Transverse colon (tissue), 4 donors: Measurements from ENCODE around the gene AP1S3. TPM values are rescaled to one million over a fixed set of nuclear protein-coding genes. Genes with fewer than 3 reads are reported as not detected.

ENCODE experiments used
- DNase-seq: peaks from one replicate; pipeline ENCODE4 v3.0.0-alpha.2; 2019
- H3K27ac ChIP-seq, 4 donors: fragments of 200-600 bp; sonication (generic); 2 replicates each; pipeline ENCODE4 v1.5.1; 2016 to 2018; ENCODE audit warnings: inconsistent platforms in 4 of 4
- H3K27me3 ChIP-seq: fragments of 200-600 bp; sonication (generic); 2 replicates; pipeline ENCODE4 v1.5.1; 2017; ENCODE audit warnings: inconsistent platforms
- H3K36me3 ChIP-seq, 4 donors: fragments of 200-600 bp; sonication (generic); 2 replicates each; pipeline ENCODE4 v1.5.1; 2017 to 2019; ENCODE audit warnings: inconsistent platforms in 4 of 4
- H3K4me1 ChIP-seq, 4 donors: fragments of 200-600 bp; sonication (generic); 2 replicates each; pipeline ENCODE4 v1.5.1; 2017 to 2020; ENCODE audit warnings: inconsistent platforms in 4 of 4
- H3K4me3 ChIP-seq, 4 donors: fragments of 200-600 bp; sonication (generic); 1 replicate in 1 of 4; 2 replicates in 3 of 4; pipeline versions ENCODE4 v1.5.1 to v1.6.1; 2017 to 2019; ENCODE audit warnings: inconsistent platforms in 4 of 4
- H3K9me3 ChIP-seq, 2 donors: fragments of 200-600 bp; sonication (generic); 2 replicates each; pipeline ENCODE4 v1.5.1; 2017 to 2019; ENCODE audit warnings: inconsistent platforms in 2 of 2
- EP300 ChIP-seq: sonication (generic); formaldehyde crosslinking; IDR thresholded peaks from one replicate; pipeline ENCODE4 v1.6.1; 2017; ENCODE audit warnings: antibody characterized with exemption, low read depth
- POLR2A ChIP-seq: fragments of 450-650 bp; IDR thresholded peaks from one replicate; pipeline ENCODE4 v1.6.1; 2016; ENCODE audit warnings: antibody characterized with exemption, mild to moderate bottlenecking, moderate library complexity
- POLR2AphosphoS5 ChIP-seq, 3 donors: sonication (generic); formaldehyde crosslinking; IDR thresholded peaks; one replicate each; pipeline ENCODE4 v1.6.1; 2016; ENCODE audit warnings: antibody characterized with exemption in 3 of 3
- WGBS, 2 donors: methylation state at CpG; one replicate each; pipeline ENCODE4 v1.1.5; 2018; ENCODE audit warnings: low coverage in 1 of 2; 5-methylcytosine and 5-hydroxymethylcytosine counted together
- in situ Hi-C, 4 donors: fragments of 200-750 bp; cut with MboI; loops; one replicate each; pipeline versions ENCODE4 v1.15.0 to v1.15.1; 2017; ENCODE audit warnings: low sequenced_read_pairs in 3 of 4, low pct_ligation_motif_present in 1 of 4, low pct_unique_long_range_greater_than_20kb in 1 of 4
- intact Hi-C: fragments of 100-400 bp; cut with DNase I; formaldehyde crosslinking; loops from one replicate; pipeline ENCODE4 v1.15.1; 2023; ENCODE audit warnings: low total_unique reads
- total RNA-seq, 4 donors: library from RNA; depleted of rRNA; stranded (reverse); fragments of >200 nt; gene quantifications; one replicate each; pipeline ENCODE4 v1.1.0, GENCODE V29; 2016
- TF ChIP-seq, protein P1 (sequence below), 5 experiments: fragments of 200-600 bp in 3 of 5; fragments of 450-650 bp in 2 of 5; sonication (generic) in 3 of 5; IDR thresholded peaks; 1 replicate in 2 of 5; 2 replicates in 3 of 5; pipeline ENCODE4 v1.5.1; 2016 to 2017; ENCODE audit warnings: antibody characterized with exemption in 5 of 5, inconsistent platforms in 3 of 5, mild to moderate bottlenecking in 2 of 5, moderate library complexity in 1 of 5

The AP1S3 gene
- total RNA-seq, 4 donors from 2014 or later, result 2.3 to 6.7 (median 3.0) TPM; not detected in 1

DNA sequence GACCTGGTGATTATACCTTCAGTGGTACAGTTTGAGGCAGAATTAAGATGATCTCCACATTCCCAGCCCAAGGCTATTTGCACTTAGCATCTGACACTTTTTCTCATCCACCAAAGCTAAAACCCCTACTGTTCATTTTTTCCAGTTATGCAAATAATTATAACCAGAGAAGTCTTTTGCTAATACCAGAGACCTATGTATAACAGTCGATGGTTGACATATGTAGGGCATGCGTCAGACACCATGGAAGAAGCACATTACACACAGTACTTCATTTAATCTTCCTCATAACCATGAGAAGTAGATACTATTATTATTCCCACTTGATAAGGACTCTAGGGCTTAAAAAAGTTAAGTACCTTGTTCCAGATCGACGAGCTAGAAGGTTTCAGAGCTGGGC, 36.5 kb downstream of the AP1S3 start:
- Histone ChIP-seq H3K27me3 (no peaks in the 10 kb centered on the region), H3K4me1 (peaks cover 0 to 3% (median 0%) of the 10 kb centered on the region in 4 donors), H3K27ac (no peak overlapping the region), H3K36me3 (no peaks in the 10 kb centered on the region), H3K9me3 (no peaks in the 10 kb centered on the region), H3K4me3 (no peak overlapping the region)
- TF ChIP-seq POLR2A, result no peak
- TF ChIP-seq, protein P1, sequence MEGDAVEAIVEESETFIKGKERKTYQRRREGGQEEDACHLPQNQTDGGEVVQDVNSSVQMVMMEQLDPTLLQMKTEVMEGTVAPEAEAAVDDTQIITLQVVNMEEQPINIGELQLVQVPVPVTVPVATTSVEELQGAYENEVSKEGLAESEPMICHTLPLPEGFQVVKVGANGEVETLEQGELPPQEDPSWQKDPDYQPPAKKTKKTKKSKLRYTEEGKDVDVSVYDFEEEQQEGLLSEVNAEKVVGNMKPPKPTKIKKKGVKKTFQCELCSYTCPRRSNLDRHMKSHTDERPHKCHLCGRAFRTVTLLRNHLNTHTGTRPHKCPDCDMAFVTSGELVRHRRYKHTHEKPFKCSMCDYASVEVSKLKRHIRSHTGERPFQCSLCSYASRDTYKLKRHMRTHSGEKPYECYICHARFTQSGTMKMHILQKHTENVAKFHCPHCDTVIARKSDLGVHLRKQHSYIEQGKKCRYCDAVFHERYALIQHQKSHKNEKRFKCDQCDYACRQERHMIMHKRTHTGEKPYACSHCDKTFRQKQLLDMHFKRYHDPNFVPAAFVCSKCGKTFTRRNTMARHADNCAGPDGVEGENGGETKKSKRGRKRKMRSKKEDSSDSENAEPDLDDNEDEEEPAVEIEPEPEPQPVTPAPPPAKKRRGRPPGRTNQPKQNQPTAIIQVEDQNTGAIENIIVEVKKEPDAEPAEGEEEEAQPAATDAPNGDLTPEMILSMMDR (IDR thresholded peaks at IDR 0.05), result no peak
- no peak for TF ChIP-seq POLR2AphosphoS5 (IDR thresholded peaks at IDR 0.05)
- TF ChIP-seq EP300, result no peak
- 83% methylated on average over 4 of the region's 4 CpGs; no CpG with 5 or more reads in 1 of the 2 donors for WGBS, 2 donors
- intact Hi-C loops (no loop called here), in situ Hi-C loops (loop anchor here in 1 of 4 donors (25.0 kb wide), 1 partner anchor 839 kb away; no protein-coding TSS in a partner anchor)
- DNase-seq, result no peak

DNA sequence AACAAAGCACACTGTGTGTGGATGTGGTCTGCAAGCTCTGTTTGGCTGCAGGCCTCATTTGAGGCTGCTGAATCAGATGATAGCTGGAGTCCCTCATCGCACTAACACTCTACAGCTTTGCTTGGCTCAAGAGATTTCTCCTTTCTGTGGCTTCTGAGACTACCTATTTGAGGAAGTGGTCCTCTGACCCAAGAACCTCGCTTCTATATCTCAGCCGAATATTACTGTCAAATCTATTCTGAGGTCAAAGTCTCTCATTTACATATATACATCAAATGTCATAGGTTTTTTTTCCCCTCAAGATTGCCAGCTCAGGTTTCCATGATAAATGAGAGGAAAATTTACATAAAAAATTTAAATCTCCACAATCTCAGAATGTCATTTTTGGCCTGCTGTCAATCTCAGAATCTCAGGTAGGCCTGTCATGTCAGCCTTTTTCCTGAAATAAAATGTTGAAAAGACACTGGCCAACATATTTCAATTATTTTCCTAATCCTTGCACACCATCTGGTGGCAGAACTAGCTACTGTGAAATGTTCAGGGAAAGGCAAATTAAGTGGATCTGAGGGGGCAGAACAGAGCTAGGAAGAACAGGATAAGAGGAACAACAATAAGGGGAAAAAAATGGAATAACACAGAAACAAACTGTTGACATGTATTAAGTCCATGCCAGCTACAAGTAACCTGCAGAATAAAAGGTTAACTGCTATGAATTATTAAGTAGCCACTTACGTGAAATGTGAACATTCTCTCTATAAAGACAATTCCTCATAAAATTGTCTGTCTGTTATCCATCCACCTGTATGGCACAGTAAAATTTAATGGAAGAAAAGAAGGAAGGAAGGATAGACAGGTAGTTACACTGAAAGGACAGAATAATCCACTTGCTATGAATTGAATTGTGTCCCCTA, 39.3 kb downstream of the AP1S3 start:
- H3K4me3 ChIP-seq, result no peak overlapping the region
- no peaks in the 10 kb centered on the region for H3K36me3 ChIP-seq
- no peaks in the 10 kb centered on the region for H3K9me3 ChIP-seq
- 53 to 74% methylated on average over 4 of the region's 4 CpGs for WGBS, 2 donors
- H3K27ac ChIP-seq, result no peak overlapping the region
- no peaks in the 10 kb centered on the region for H3K27me3 ChIP-seq
- no peak for DNase-seq
- intact Hi-C loops (loop anchor here (5.0 kb wide), 1 partner anchor 826 kb away; no protein-coding TSS in a partner anchor), in situ Hi-C loops (loop anchor here in 1 of 4 donors (25.0 kb wide), 1 partner anchor 836 kb away; no protein-coding TSS in a partner anchor)
- peaks cover 0 to 3% (median 0%) of the 10 kb centered on the region in 4 donors for H3K4me1 ChIP-seq
- no peak for TF ChIP-seq POLR2A
- TF ChIP-seq, protein P1 (IDR thresholded peaks at IDR 0.05), result peak; percentile 42 to 55 (median 45)
- no peak for TF ChIP-seq EP300
- no peak for TF ChIP-seq POLR2AphosphoS5 (IDR thresholded peaks at IDR 0.05)

DNA sequence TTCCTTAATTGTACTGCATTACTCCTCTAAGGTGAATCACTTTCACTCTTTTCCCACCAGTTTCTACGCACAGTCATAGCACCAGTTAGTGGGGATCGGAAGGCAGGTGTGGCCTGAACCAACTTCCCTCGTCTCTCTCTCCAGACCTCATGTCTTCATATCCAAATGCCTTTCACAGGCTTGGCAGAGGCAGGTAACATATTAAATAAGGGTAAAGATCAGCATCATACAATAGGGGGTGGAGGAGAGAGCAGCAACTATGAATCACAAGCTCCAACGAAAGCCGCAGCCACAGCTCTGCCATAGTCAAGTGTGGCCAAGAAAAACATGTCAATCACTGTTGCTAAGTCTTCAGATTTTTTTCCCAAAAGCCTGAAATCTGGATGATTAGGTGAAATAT, 40.3 kb downstream of the AP1S3 start:
- WGBS, 2 donors, result 78 to 80% methylated on average over 5 of the region's 5 CpGs
- intact Hi-C loops, result loop anchor here (5.0 kb wide), 1 partner anchor 825 kb away; no protein-coding TSS in a partner anchor
- no peak for TF ChIP-seq POLR2AphosphoS5 (IDR thresholded peaks at IDR 0.05)
- TF ChIP-seq, protein P1 (IDR thresholded peaks at IDR 0.05), result no peak
- no peak for TF ChIP-seq POLR2A
- TF ChIP-seq EP300, result no peak
- H3K9me3 ChIP-seq, result peaks cover 0 to 3% of the 10 kb centered on the region in 2 donors
- no peaks in the 10 kb centered on the region for H3K27me3 ChIP-seq
- no peak overlapping the region for H3K4me3 ChIP-seq
- no peak for DNase-seq
- H3K36me3 ChIP-seq, result no peaks in the 10 kb centered on the region
- in situ Hi-C loops, result loop anchor here in 1 of 4 donors (25.0 kb wide), 1 partner anchor 835 kb away; no protein-coding TSS in a partner anchor
- H3K27ac ChIP-seq, result no peak overlapping the region
- peaks cover 0 to 3% (median 0%) of the 10 kb centered on the region in 4 donors for H3K4me1 ChIP-seq

DNA sequence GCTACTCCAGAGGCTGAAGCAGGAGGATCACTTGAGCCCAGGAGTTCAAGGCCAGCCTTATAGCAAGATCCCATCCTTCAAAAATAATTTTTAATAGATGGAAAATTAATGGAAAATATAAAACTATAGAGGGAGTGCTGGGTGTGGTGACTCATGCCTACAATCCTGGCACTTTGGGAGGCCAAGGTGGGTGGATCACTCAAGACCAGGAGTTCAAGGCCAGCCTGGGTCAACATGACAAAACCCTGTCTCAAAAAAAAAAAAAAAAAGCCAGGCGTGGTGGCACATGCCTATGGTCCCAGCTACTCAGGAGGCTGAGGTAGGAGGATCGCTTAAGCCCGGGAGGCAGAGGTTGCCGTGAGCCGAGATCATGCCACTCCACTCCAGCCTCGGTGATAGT, 48.0 kb downstream of the AP1S3 start:
- H3K27me3 ChIP-seq, result no peaks in the 10 kb centered on the region
- 91 to 98% methylated on average over 5 to 6 of the region's 6 CpGs for WGBS, 2 donors
- in situ Hi-C loops, result loop anchor here in 1 of 4 donors (25.0 kb wide), 1 partner anchor 827 kb away; no protein-coding TSS in a partner anchor
- no peak overlapping the region for H3K27ac ChIP-seq
- H3K4me1 ChIP-seq, result peaks cover 0 to 5% (median 2%) of the 10 kb centered on the region in 4 donors
- no peaks in the 10 kb centered on the region for H3K36me3 ChIP-seq
- intact Hi-C loops, result no loop called here
- no peak for DNase-seq
- no peak overlapping the region for H3K4me3 ChIP-seq
- peaks cover 0 to 4% of the 10 kb centered on the region in 2 donors for H3K9me3 ChIP-seq
- TF ChIP-seq POLR2A, result no peak
- no peak for TF ChIP-seq POLR2AphosphoS5 (IDR thresholded peaks at IDR 0.05)
- TF ChIP-seq, protein P1 (IDR thresholded peaks at IDR 0.05), result no peak
- TF ChIP-seq EP300, result no peak
